Measurements from ENCODE around the gene IL1A.
A peak's percentile ranks its signal among the peaks of the same experiment; 100 is the strongest.
"Not testable (repeated sequence)": the region's sequence is repeated elsewhere in the genome, so short reads cannot be mapped to it uniquely, and the experiment has no call there.

The IL1A gene, protein sequence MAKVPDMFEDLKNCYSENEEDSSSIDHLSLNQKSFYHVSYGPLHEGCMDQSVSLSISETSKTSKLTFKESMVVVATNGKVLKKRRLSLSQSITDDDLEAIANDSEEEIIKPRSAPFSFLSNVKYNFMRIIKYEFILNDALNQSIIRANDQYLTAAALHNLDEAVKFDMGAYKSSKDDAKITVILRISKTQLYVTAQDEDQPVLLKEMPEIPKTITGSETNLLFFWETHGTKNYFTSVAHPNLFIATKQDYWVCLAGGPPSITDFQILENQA

DNA sequence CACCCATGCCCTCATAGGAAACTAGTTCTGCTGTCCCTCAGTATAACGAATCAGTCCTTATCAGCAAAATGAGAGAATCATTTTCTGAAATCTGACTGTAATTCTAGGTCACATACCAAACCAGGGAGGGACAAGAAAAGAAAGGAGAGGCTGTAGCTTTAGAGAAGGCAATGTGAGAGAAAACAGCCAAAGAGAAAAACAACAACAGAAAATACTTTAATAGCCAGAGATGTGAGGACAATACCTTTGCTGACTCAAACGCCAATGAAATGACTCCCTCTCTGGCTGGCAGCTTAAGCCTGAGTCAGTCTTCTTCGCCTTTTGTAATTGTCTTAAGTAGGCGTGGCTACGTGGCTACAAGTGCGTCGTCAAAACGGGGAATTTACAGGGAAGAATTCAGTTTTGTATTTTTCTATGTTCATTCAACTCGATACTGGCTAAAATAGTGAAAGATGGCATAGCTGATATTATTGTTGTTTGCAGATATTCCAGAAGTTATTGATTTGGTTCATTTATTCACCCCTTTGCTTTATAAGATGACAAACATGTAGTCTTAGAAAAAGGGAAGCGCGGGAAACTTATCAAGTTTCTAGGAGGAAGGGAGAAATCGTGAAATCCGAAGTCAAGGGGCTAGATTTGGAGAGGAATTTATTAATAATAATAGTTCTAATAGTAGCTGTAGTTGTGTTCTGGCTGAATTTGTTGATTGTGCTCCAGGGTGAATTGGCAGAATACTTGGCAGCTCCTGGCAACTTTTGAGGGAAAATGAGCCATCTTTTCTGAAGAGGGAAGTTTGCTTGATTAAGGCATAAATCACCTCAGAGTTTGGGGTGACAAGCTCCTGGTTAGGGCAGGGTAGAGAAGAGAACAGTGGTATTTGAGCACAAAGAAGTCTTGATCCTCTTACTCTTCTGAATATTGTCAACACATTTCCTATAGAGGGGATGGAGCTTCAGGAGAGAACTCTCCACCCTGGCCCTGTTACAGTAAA is at the start of gene IL1A:
IL1A (minus strand) TSS at position 295 of the 991 bp plus-strand sequence. CDS start 723 bp downstream, outside the sequence.
- DNase-seq = peak; percentile 10

DNA sequence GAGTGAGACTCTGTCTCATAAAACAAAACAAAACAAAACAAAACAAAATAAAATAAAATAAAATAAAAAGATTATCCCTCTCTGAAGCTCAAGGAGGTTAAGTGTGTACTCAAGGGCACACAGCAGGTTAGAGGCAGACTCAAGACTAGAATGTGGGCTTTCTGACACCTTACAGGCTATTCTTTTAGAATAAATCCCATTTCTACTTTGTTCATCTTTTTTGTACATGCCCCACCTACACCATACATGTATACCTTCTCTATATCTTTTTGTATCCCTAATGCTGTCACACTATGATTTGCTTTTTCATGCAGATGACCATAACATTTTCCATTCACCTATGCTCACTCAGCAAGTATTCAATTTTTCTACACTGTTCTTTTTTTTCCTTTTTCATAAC is 49.7 kb upstream of the IL1A start:
- DNase-seq = no peak

DNA sequence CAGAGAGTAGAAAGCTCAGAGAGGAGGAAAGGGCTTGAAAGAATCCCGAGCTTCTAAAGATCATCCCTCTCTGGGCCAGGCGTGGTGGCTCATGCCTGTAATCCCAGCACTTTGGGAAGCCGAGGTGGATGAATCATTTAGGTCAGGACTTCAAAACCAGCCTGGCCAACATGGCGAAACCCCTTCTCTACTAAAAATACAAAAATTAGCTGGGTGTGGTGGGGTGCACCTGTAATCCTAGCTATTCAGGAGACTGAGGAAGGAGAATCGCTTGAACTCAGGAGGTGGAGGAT is 49.3 kb upstream of the IL1A start:
- not testable (repeated sequence) for DNase-seq

DNA sequence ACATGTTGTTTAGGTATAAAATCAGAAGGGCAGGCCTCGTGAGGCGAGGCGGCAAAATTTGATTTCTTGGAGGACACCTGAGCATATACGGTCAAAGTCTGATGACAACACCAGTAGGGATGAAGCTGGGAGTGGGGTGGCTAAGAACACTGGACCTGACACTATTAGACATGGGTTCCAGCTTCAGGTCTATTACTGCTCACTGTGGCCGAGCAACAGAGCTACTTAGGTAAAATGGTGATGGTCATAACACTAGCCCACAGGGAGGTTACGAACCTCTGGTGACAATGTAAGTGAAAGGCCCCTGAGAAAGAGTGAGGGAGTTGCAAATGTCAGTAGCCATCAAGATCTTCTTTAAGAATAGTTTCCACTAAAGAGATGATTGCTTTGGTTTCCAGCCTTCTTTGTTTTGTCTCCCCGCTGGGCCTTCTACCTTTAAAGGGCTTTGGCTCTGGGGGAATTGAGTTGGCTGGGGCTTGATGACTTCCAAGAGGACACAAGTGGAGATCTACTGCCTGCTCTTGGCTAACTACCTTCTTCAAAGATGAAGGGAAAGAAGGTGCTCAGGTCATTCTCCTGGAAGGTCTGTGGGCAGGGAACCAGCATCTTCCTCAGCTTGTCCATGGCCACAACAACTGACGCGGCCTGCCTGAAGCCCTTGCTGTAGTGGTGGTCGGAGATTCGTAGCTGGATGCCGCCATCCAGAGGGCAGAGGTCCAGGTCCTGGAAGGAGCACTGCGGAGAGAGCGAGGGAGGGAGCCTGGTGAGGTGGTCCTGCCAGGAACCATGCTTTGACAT is 48.7 kb upstream of the IL1A start:
- DNase-seq = no peak

DNA sequence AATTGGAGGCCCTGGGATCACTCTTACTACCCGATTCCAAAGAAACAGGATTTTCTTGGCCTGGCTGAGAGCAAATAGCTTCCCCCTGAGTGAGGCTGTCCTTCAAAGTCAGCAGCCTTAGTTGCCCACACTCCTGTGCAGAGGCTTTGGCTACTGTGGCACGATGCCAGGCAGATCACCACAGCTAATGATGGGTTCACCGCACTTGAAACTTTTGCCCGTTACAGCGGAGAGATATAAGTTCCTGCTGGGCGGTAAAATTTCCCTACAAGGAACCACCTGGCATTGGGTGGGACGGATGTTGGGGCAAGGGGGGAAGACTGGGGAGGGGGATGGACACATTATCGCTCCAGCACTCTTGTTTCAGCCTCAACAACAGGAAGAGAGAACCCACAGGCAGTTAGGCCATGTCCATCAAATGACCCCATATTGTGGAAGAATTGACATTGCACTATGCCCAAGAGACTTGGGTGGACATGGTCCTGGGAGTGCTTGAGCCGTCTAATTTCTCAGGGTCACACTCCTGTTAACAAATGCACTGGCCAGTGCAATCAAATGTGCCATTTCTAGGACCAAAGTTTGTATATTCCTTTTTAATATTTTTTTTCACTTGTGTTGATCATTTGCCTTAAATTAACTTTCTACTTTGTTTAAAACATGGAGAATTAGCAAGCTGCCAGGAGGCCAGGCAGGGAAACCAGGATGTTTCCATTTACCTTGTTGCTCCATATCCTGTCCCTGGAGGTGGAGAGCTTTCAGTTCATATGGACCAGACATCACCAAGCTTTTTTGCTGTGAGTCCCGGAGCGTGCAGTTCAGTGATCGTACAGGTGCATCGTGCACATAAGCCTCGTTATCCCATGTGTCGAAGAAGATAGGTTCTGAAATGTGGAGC is 47.9 kb upstream of the IL1A start:
- DNase-seq = no peak

DNA sequence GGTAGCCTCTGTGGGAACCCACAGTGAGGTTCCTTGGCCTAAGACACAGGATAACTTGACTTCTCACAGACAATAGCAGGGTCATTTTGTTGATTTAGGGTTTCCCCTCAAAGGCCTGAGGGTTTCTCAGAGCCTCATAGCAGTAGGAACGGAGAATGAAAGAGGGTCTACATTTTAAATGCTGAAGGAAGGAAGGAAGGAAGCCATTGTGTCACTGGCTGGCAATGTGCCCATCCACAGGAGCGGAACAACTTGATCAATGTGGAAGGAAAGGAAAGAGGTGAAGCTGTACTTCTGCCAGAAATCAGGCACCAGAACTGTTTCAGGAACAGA is 47.2 kb upstream of the IL1A start:
- no peak for DNase-seq

DNA sequence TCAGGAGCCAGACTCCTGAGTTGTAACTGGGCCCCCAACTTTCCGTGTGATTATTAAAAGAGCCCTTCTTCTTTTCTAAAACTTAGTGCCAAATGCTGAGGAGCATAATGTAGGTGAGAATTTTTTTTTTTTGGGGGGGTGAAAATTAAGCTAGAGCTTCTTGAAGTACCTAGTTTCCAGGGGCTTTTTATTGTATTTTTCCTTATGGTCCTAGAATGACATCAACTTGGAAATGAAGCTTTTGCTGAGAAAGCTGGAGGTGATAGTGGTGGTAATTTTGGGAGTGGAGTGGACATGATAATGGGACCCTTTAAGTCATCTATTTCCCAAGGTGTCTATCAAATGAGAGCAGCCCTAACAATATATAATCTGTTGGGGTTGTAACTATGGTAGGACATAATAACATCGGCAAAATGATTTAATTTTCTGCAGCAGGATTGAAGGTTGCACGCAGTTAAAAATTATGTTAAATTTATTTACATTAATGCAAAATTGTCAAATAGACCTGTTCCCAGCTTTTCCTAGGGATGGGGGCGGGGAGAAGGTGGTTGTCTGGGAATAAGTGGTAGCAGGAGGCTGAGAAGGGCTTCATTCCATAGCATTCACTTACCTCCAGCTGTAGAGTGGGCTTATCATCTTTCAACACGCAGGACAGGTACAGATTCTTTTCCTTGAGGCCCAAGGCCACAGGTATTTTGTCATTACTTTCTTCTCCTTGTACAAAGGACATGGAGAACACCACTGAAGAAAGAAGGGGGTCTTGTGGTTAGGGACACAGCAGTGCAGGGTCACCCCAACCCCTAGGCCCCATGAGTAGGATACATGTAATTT is 46.6 kb upstream of the IL1A start:
- DNase-seq = no peak

DNA sequence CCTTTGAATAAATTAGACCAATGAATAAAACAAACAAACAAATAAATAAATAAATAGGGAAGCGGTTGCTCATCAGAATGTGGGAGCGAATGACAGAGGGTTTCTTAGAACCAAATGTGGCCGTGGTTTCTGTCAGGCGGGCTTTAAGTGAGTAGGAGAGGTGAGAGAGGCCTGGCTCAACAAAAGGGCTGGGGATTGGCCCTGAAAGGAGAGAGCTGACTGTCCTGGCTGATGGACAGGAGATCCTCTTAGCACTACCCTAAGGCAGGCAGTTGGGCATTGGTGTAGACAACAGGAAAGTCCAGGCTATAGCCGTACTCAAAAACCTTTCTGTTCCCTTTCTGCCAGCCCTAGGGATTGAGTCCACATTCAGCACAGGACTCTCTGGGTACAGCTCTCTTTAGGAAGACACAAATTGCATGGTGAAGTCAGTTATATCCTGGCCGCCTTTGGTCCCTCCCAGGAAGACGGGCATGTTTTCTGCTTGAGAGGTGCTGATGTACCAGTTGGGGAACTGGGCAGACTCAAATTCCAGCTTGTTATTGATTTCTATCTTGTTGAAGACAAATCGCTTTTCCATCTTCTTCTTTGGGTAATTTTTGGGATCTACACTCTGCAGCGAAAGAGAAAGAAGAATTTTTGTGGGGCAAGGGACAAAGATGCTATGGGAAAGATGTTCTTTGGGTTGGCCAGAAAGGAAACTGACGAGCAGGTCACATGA is 45.8 kb upstream of the IL1A start:
- DNase-seq = no peak

DNA sequence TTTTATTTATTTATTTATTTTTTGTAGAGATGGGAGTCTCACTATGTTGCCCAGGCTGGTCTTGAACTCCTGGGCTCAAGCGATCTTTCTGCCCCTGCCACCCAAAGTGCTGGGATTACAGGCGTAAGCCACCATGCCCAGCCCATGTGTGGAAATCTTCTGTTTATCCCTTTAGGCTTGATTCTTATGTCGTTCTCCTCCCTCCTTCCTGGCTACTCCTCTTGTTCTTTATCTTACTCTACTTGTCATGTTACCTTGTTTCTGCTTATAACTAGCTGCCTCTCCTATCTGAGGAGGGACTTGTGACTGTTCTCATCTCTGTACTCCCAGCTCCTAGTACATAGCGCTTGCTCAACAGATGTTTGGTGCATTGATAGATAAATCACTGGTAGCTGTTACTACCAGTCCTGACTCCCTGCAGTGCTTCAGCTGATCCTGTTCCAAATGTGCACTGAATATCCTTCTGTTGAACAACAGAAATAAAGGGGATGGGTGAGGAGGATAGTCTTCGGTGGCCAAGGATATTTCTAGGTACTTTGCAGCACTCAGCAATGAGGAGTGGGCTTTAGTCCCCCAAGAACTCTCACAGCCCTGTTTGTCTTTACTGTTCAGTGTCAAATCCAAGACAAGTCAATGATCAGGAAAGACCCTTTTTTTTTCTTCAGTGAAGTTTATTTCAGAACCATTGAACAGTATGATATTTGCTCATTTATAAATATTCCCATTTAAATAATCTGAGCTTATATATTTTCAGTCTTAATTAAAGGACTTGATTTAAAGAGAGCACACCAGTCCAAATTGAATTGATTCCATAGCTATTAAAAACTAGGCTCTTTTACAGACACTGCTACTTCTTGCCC is 45.0 kb upstream of the IL1A start:
- DNase-seq = no peak

DNA sequence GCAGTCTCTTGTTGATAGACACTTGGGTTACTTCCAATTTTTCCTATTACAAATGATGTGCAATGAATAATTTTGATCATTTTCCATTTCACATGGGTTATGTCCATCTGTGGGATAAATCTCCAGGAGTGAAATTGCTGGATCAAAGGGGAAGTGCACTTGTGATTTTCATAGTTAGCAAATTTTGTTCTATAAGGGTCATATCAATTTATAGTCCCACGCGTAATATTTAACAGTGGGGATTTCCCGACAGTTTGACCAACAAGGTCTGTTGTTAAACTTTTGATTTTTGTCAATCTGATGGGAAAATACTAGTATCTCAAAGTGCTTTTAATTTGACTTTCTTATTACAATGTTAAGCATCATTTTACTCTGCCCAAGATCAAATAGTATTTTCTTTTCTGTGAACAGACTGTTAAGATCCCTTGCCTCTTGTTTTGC is 44.0 kb upstream of the IL1A start:
- DNase-seq = no peak

DNA sequence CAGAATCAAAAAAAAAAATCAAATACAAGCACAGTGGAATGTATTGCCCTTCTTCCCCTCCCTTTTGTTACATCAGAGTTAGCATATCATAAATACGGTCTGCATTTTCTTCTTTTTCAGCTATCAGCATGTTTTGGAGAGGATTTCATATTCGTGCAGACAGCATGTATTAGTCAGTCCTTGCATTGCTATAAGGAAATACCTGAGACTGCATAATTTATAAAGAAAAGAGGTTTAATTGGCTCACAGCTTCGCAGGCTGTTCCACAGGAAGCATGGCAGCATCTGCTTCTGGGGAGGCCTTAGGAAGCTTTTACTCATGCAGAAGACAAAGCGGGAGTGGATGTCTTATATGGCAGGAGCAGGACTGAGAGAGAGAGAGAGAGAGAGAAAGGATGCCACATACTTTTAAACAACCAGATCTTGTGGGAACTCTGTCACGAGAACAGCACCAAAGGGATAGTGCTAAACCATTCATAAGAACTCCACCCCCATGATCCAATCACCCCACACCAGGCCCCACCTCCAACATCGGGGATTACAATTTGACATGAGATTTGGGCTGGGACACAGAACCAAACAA is 43.4 kb upstream of the IL1A start:
- no peak for DNase-seq

DNA sequence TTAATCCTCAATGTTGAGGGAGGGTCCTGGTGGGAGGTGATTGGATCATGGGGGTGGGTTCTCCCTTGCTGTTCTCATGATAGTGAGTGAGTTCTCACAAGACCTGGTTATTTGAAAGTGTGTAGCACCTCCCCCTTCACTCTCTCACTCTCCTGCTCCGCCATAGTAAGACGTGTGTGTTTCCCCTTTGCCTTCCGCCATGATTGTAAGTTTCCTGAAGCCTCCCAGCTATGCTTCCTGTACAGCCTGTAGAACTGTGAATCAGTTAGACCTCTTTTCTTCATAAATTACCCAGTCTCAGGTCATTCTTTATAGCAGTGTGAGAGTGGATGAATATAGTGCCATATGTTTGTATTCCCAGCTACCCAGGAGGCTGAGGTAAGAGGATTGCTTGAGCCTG is 42.7 kb upstream of the IL1A start:
- DNase-seq = no peak

DNA sequence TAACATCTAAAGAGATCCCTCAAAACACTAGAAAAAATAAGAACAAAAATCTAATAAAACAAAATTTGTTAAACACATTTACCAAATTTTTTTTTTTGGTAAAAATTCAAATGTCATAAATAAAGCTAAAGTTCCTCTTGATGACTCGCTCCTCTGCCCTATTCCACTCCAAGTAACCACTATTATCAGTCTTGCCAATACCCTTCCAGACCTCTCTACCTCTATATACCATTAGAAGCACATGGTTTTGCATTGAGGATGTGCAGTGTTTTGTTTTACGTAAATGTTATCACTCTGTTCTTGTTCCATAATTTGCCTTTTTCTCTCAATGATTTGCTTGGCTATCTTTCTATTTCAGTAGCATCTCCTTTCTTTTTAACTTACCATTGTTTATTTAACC is 41.4 kb upstream of the IL1A start:
- no peak for DNase-seq

DNA sequence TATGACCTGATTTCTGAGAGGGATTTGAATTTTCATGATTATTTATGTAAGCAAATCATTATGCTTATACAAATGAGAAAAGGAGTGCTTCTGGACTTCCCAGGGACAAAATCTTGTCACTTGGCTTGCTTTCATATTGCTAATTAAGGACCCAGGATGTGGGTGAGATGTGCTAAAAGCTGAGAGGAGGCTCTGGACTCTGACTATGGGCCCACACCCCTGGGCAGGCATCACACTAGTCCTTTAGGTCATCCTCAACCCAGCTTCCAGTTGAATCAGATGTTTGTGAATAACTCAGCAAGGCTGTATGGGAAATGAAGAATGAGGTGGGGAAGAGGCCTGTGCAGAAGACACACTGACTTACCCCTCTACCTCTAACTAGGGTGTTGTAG is 40.4 kb upstream of the IL1A start:
- no peak for DNase-seq

DNA sequence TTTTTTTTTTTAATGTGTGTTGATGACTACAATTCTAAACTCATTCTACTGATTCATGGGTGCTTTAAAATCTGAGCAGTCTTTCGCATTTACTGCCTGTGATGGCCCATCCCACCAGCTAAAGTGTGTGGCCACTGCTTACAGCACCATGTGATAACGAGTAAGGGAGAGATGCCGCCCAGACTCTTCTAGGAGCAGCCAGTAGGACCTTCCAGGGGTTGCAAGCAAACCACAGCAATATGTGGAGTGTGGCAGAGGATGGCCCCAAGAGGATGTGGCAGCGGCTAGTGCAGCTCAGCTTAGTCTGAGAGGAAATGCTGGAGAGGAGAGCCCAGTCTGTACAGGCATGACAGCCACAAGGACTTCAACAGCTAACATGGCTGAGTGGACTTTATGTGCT is 37.4 kb upstream of the IL1A start:
- peak; percentile 8 for DNase-seq

DNA sequence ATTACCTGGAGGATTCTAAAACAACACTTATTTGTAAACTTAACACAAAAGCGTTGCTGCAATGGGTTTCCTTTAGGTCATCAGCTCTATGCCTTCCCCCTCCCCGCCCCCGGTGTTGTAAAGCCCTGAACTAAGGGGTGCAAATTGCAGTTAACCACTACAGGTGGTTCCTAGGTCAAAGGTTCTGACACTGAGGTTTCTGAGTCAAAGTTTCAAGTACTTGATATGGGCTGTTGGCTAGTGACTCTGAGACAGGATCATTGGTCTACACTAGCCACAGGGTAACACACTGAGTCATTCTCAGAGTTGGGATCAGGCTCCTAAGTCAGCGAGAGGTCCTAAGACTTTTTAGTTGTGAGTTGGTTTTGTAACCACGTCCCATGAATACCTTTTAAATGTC is 36.8 kb upstream of the IL1A start:
- DNase-seq = peak; percentile 62

DNA sequence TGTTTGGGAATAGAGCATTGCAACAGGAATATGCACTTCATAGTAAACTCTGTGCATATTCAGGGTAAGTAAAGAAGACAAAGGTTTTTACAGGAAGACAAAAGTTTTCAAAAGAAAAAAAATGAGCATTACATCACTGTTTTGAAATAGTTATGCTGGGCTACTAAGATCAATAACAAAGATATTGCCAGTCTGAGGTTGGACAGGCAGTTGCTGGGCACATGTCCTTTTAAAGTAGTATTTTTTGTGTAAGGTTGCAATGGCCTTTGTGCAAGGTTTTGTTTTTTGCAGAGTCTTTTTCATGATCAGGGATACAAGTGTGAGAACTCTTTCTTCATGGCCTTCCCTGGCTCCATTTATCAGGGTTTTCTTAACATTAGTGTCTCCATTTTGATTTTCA is 36.0 kb upstream of the IL1A start:
- no peak for DNase-seq

DNA sequence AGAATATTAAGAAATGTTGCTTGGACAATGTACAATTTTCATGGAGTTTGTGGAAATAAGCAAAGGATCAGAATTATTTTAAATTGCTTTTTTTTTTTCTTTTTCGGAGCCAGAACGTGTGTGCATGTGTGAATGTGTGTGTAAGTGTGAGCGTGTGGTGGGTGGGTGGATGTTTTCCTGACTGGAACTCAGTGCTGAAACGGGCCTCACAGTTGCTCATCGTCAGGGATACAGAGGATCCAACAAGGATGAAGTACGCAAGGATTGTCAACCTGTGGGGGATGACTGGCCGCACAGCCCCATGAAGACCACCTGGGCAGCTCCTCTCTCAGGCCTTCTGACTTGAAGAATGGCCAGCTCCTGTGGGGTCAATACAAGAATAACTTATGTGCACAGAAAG is 34.8 kb upstream of the IL1A start:
- DNase-seq = no peak

DNA sequence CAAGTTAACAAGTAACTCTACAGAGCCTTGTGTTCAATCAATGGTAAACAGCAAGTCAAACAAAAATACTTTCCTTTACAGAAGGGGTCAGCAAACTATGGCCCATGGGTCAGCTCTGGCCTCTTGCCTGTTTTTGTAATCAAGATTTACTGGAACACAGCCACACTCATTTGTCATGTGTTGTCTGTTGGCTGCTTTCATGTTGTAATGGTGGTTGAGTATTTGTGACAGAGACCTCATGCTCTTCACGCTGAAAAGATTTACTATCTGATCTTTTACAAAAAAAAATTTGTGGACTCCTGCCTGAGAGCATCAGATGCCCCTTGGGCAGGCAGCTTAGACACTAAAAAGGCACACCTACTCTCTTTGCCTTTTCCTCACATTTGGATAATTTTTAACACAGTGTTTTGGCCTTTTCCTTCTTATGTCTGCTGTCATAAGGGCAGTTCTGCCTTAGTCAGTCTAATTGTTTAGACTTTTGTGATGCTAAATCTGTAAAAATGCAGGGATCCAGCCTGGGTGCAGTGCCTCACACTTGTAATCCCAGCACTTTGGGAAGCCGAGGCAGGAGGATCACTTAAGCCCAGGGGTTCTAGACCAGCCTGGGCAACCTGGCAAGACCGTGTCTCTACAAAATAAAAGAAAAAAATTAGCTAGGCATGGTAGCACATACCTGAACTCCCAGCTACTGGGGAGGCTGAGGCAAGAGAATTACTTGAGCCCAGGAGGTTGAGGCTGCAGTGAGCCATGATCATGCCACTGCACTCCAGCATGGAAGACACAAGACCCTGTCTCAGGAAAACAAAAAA is 34.0 kb upstream of the IL1A start:
- no peak for DNase-seq
